PC-9 (cell line): ENCODE data around the gene C21orf58.

Source experiments
- CTCF ChIP-seq: fragments of 200-600 bp; sonication (generic); conservative IDR thresholded peaks from 2 replicates; pipeline ENCODE4 v1.6.1; 2017; ENCODE audit warnings: mixed run types, antibody characterized with exemption, mild to moderate bottlenecking, moderate library complexity
- EZH2 ChIP-seq: fragments of 200-600 bp; sonication (generic); IDR thresholded peaks from 2 replicates; pipeline ENCODE4 v1.8.0; 2017; ENCODE audit warnings: antibody characterized with exemption, low read depth

GRCh38 chr21:46314441-46315020 lies 9.1 kb downstream of the C21orf58 start:
- TF ChIP-seq CTCF, result no peak
- TF ChIP-seq EZH2, result no peak
